GM18517 (cell line): ENCODE results near the gene HOXA6.

Experiments used
- ATAC-seq: cut with Tn5 transposase; IDR thresholded peaks from one replicate; pipeline ENCODE4 v1.9.1; 2021; ENCODE audit warnings: mild to moderate bottlenecking, moderate library complexity; ENCODE audit not compliant: unreplicated experiment

Gene HOXA6

GRCh38 chr7:27152816-27153442 lies 5.4 kb upstream of the HOXA6 start:
- ATAC-seq: no peak

- no peak for ATAC-seq
Measured at GRCh38 chr7:27151931-27152815, 4.6 kb upstream of the HOXA6 start, which contains the start of gene HOXA3. TSS of gene HOXA3 (minus strand) at chr7:27152583. CDS start at chr7:27110640, 41,943 bp downstream.

- ATAC-seq: no peak
Measured at GRCh38 chr7:27151341-27151930, 3.9 kb upstream of the HOXA6 start.

- peak; percentile 67 for ATAC-seq
Measured at GRCh38 chr7:27150568-27151340, 3.2 kb upstream of the HOXA6 start.

GRCh38 chr7:27149842-27150567 lies 2.4 kb upstream of the HOXA6 start:
- no peak for ATAC-seq

GRCh38 chr7:27148756-27149641 lies 1.4 kb upstream of the HOXA6 start:
- ATAC-seq: no peak

- ATAC-seq: no peak
Measured at GRCh38 chr7:27148031-27148755, 619 bp upstream of the HOXA6 start.

- ATAC-seq: no peak
Measured at GRCh38 chr7:27146491-27147198, 929 bp downstream of the HOXA6 start.

GRCh38 chr7:27145914-27146412 lies 1.6 kb downstream of the HOXA6 start:
- no peak for ATAC-seq

- ATAC-seq: no peak
Measured at GRCh38 chr7:27145165-27145913, 2.2 kb downstream of the HOXA6 start.

- no peak for ATAC-seq
Measured at GRCh38 chr7:27144781-27145164, 2.8 kb downstream of the HOXA6 start.

GRCh38 chr7:27143950-27144780 lies 3.4 kb downstream of the HOXA6 start:
- no peak for ATAC-seq

GRCh38 chr7:27143023-27143949 lies 4.3 kb downstream of the HOXA6 start, which contains the start of gene HOXA5:
TSS of gene HOXA5 (minus strand) at chr7:27143681. CDS start at chr7:27143607, 74 bp downstream.
- ATAC-seq: peak; percentile 72

GRCh38 chr7:27142580-27143022 lies 5.0 kb downstream of the HOXA6 start:
- no peak for ATAC-seq
